SK-N-SH (cell line): Measurements from ENCODE around the gene UEVLD. TPM values are rescaled to one million over a fixed set of nuclear protein-coding genes. Genes with fewer than 3 reads are reported as not detected.
A peak's percentile ranks its signal among the peaks of the same experiment; 100 is the strongest.

ENCODE experiments used
- CTCF ChIA-PET: fragments of 300-600, 350-600 bp; formaldehyde crosslinking; extraction: SDS; loops from one replicate; lab custom pipeline; 2021; lab: Yijun Ruan, JAX
- POLR2A ChIA-PET: fragments of 350-600 bp; sonication (Branson Sonifier 250); formaldehyde crosslinking; extraction: SDS; loops from one replicate; lab custom pipeline; 2020; ENCODE audit warnings: antibody characterized with exemption, inconsistent platforms; lab: Yijun Ruan, JAX
- DNase-seq: peaks from one replicate; pipeline ENCODE4 v3.0.0; 2012
- H2AFZ ChIP-seq: fragments of 200-600 bp; sonication (generic); 2 replicates; pipeline ENCODE4 v1.8.1; 2016; ENCODE audit warnings: antibody characterized with exemption, mild to moderate bottlenecking, low read depth
- H3F3A ChIP-seq: fragments of 200-600 bp; sonication (generic); replicated peaks from 2 replicates; pipeline ENCODE3; 2016; ENCODE audit warnings: antibody characterized with exemption, mild to moderate bottlenecking; ENCODE audit not compliant: insufficient read depth
- H3K27ac ChIP-seq, 2 experiments: fragments of 200-500 bp in 1 of 2; fragments of 200-600 bp in 1 of 2; sonication (Bioruptor generic) in 1 of 2; sonication (generic), shearing (Covaris generic) in 1 of 2; 2 replicates each; pipeline versions ENCODE4 v1.5.1 to v1.6.1; 2014 to 2016; ENCODE audit warnings: low read depth in 2 of 2, inconsistent platforms in 1 of 2, low read length in 1 of 2, mild to moderate bottlenecking in 1 of 2, mixed read lengths in 1 of 2
- H3K27me3 ChIP-seq: fragments of 200-600 bp; sonication (generic), shearing (Covaris generic); 2 replicates; pipeline ENCODE4 v1.6.1; 2016; ENCODE audit warnings: mixed run types; ENCODE audit not compliant: insufficient read depth
- H3K36me3 ChIP-seq, 2 experiments: fragments of 200-500 bp in 1 of 2; fragments of 200-600 bp in 1 of 2; sonication (Bioruptor generic) in 1 of 2; sonication (generic) in 1 of 2; replicated peaks in 1 of 2; 2 replicates each; pipeline versions ENCODE3 to v1.5.1; 2014 to 2016; ENCODE audit warnings: low read length in 1 of 2, mild to moderate bottlenecking in 1 of 2; ENCODE audit not compliant: insufficient read depth in 2 of 2, control insufficient read depth in 1 of 2
- H3K4me1 ChIP-seq, 2 experiments: fragments of 200-500 bp in 1 of 2; fragments of 200-600 bp in 1 of 2; sonication (Bioruptor generic) in 1 of 2; sonication (generic), shearing (Covaris generic) in 1 of 2; 2 replicates each; pipeline versions ENCODE4 v1.5.1 to v1.6.1; 2014 to 2016; ENCODE audit warnings: low read depth in 1 of 2, low read length in 1 of 2, mixed run types in 1 of 2; ENCODE audit not compliant: insufficient read depth in 2 of 2, control insufficient read depth in 1 of 2
- H3K4me2 ChIP-seq: fragments of 200-600 bp; sonication (generic), shearing (Covaris generic); 2 replicates; pipeline ENCODE4 v1.6.1; 2017; ENCODE audit warnings: mixed run types
- H3K4me3 ChIP-seq, 2 experiments: fragments of 200-500 bp in 1 of 2; fragments of 200-600 bp in 1 of 2; sonication (Bioruptor generic) in 1 of 2; sonication (generic), shearing (Covaris generic) in 1 of 2; 2 replicates each; pipeline versions ENCODE4 v1.5.1 to v1.8.1; 2014 to 2016; ENCODE audit warnings: low read depth in 2 of 2, inconsistent platforms in 1 of 2, low read length in 1 of 2, mild to moderate bottlenecking in 1 of 2, mixed read lengths in 1 of 2, moderate library complexity in 1 of 2
- H3K79me2 ChIP-seq: fragments of 200-600 bp; sonication (generic); 2 replicates; pipeline ENCODE4 v1.8.1; 2017; ENCODE audit warnings: mild to moderate bottlenecking; ENCODE audit not compliant: insufficient read depth
- H3K9ac ChIP-seq: fragments of 200-600 bp; sonication (generic); 2 replicates; pipeline ENCODE4 v1.6.1; 2017; ENCODE audit warnings: mixed run types
- H3K9me2 ChIP-seq: fragments of 200-600 bp; sonication (generic); 2 replicates; pipeline ENCODE4 v1.6.1; 2017; ENCODE audit warnings: mixed run types
- H3K9me3 ChIP-seq: fragments of 200-600 bp; sonication (generic); 2 replicates; pipeline ENCODE4 v1.6.1; 2017; ENCODE audit warnings: mixed run types, mild to moderate bottlenecking, moderate library complexity
- H4K20me1 ChIP-seq: fragments of 200-600 bp; sonication (generic); 2 replicates; pipeline ENCODE4 v1.6.1; 2017; ENCODE audit warnings: mild to moderate bottlenecking, mixed run types; ENCODE audit not compliant: insufficient read depth
- ELF1 ChIP-seq: IDR thresholded peaks from 2 replicates; pipeline ENCODE4 v1.4.0; 2012
- EZH2phosphoT487 ChIP-seq: fragments of 200-600 bp; sonication (generic); IDR thresholded peaks from 2 replicates; pipeline ENCODE4 v1.6.1; 2017; ENCODE audit warnings: low read depth, mixed run types, mild to moderate bottlenecking, antibody characterized with exemption, moderate library complexity, borderline replicate concordance
- FOSL2 ChIP-seq: IDR thresholded peaks from 2 replicates; pipeline ENCODE4 v1.4.0; 2012; ENCODE audit warnings: low read depth, mild to moderate bottlenecking, moderate library complexity, borderline replicate concordance
- NFIC ChIP-seq: IDR thresholded peaks from 2 replicates; pipeline ENCODE4 v1.4.0; 2012; ENCODE audit warnings: borderline replicate concordance
- PBX3 ChIP-seq: IDR thresholded peaks from 2 replicates; pipeline ENCODE4; 2012
- TEAD4 ChIP-seq: IDR thresholded peaks from 2 replicates; pipeline ENCODE4 v1.4.0; 2012; ENCODE audit warnings: mild to moderate bottlenecking, borderline replicate concordance; ENCODE audit not compliant: insufficient read depth
- USF1 ChIP-seq: IDR thresholded peaks from 2 replicates; pipeline ENCODE4 v1.4.0; 2012; ENCODE audit warnings: low read depth, borderline replicate concordance
- ZBTB33 ChIP-seq: IDR thresholded peaks from 2 replicates; pipeline ENCODE4 v1.4.0; 2012; ENCODE audit warnings: low read depth, borderline replicate concordance
- WGBS: methylation state at CpG from one replicate; pipeline ENCODE4 v1.1.6; 2017; ENCODE audit warnings: low lambda C conversion rate; 5-methylcytosine and 5-hydroxymethylcytosine counted together
- polyA plus RNA-seq, 3 experiments: library from polyadenylated mRNA; depleted of rRNA; stranded (reverse); fragments of >200 nt; gene quantifications; 2 replicates each; pipeline ENCODE4 v1.2.3, GENCODE V29; 2012

The UEVLD gene
- polyA plus RNA-seq, 1 of the 3 experiments (the other 2 are of a cell fraction), result 8.9 TPM

GRCh38 chr11:18534245-18534644 is 54.3 kb downstream of the UEVLD start:
- no peaks in the 10 kb centered on the region for H3K9me2 ChIP-seq
- H3K4me2 ChIP-seq, result no peak overlapping the region
- TF ChIP-seq ELF1, result no peak
- no peak for TF ChIP-seq TEAD4
- TF ChIP-seq NFIC, result no peak
- no peak overlapping the region for H3K27ac ChIP-seq
- peaks cover 18% of the 10 kb centered on the region for H3F3A ChIP-seq
- no peak overlapping the region for H3K9ac ChIP-seq
- peaks cover 1% of the 10 kb centered on the region; the same call in 1 of the 2 replicates for H3K79me2 ChIP-seq
- no peaks in the 10 kb centered on the region for H3K27me3 ChIP-seq
- no peak for DNase-seq
- H2AFZ ChIP-seq, result no peak overlapping the region
- peaks cover 30 to 47% of the 10 kb centered on the region in 2 experiments for H3K36me3 ChIP-seq
- H3K9me3 ChIP-seq, result no peaks in the 10 kb centered on the region
- ChIA-PET POLR2A (no interaction called here), CTCF (interaction anchor here (1.3 kb wide), 2 partner anchors 194 to 208 kb away, joined by 3 read pairs; no protein-coding TSS in a partner anchor)
- no peak overlapping the region for H3K4me3 ChIP-seq
- H3K4me1 ChIP-seq, result no peaks in the 10 kb centered on the region
- no peaks in the 10 kb centered on the region for H4K20me1 ChIP-seq
- 97% methylated on average over 1 of the region's 1 CpG for WGBS

- Histone ChIP-seq H3K4me1 (no peaks in the 10 kb centered on the region), H4K20me1 (no peaks in the 10 kb centered on the region), H3K9me2 (no peaks in the 10 kb centered on the region), H3K36me3 (peaks cover 30 to 43% of the 10 kb centered on the region in 2 experiments), H3F3A (peaks cover 18% of the 10 kb centered on the region), H3K9ac (no peak overlapping the region), H3K27ac (no peak overlapping the region), H3K4me2 (no peak overlapping the region), H3K4me3 (no peak overlapping the region), H2AFZ (no peak overlapping the region), H3K27me3 (no peaks in the 10 kb centered on the region), H3K79me2 (peaks cover 10% of the 10 kb centered on the region; the same call in 1 of the 2 replicates), H3K9me3 (no peaks in the 10 kb centered on the region)
- CTCF ChIA-PET, result interaction anchor here (1.1 kb wide), 1 partner anchor 85 kb away, joined by 5 read pairs; no protein-coding TSS in a partner anchor
- POLR2A ChIA-PET, result no interaction called here
- no peak for DNase-seq
- 87% methylated on average over 3 of the region's 3 CpGs for WGBS
- TF ChIP-seq USF1, result no peak
- no peak for TF ChIP-seq ZBTB33
- no peak for TF ChIP-seq FOSL2
- TF ChIP-seq EZH2phosphoT487, result no peak
These were observed 55.2 kb downstream of the UEVLD start for GRCh38 chr11:18533365-18533764.

- Histone ChIP-seq H3K27ac (peak overlapping the region; percentile 88 to 92), H3K4me3 (peak overlapping the region; percentile 89 to 94), H4K20me1 (no peaks in the 10 kb centered on the region; the same call in 1 of the 2 replicates), H3K9me3 (no peaks in the 10 kb centered on the region), H2AFZ (peak overlapping the region; percentile 77), H3K27me3 (no peaks in the 10 kb centered on the region), H3K4me2 (peak overlapping the region; percentile 81)
- peak; percentile 10 for DNase-seq
- peak; percentile 39; the same call in 1 of the 2 replicates for TF ChIP-seq PBX3
- no peak for TF ChIP-seq EZH2phosphoT487
- TF ChIP-seq, all 33 proteins: peak for 1
- ChIA-PET POLR2A (interaction anchor here (0.6 to 1.8 kb wide), 6 partner anchors 20 to 206 kb away, joined by 3 to 8 read pairs (median 3); partner anchors contain the start of genes GTF2H1, HPS5, SPTY2D1 and UEVLD), CTCF (interaction anchor here (1.2 kb wide), 1 partner anchor 12 kb away, joined by 3 read pairs; no protein-coding TSS in a partner anchor)
- Histone ChIP-seq H3K9me2 (no peaks in the 10 kb centered on the region), H3K4me1 (no peaks in the 10 kb centered on the region; a peak in 2 of 4 replicates), H3F3A (peaks cover 16% of the 10 kb centered on the region), H3K79me2 (peaks cover 64% of the 10 kb centered on the region), H3K9ac (peak overlapping the region; percentile 89), H3K36me3 (peaks cover 22 to 23% of the 10 kb centered on the region in 2 experiments)
- 6% methylated on average over 5 of the region's 5 CpGs for WGBS
These were observed 61.0 kb downstream of the UEVLD start for GRCh38 chr11:18527512-18527911.
